BE2C (cell line): ENCODE data around the gene PDS5A.
"Not testable (repeated sequence)": the region's sequence is repeated elsewhere in the genome, so short reads cannot be mapped to it uniquely, and the experiment has no call there.

ENCODE experiments used
- DNase-seq: peaks from one replicate; pipeline ENCODE4 v3.0.0-alpha.2; 2020
- H3K27me3 ChIP-seq: fragments of 250-450 bp; sonication (Bioruptor Pico); 2 replicates; pipeline ENCODE4 v1.5.1; 2020; ENCODE audit warnings: mild to moderate bottlenecking
- H3K36me3 ChIP-seq: fragments of 250-450 bp; sonication (Bioruptor Pico); 2 replicates; pipeline ENCODE4 v1.5.1; 2020; ENCODE audit warnings: mild to moderate bottlenecking
- H3K4me1 ChIP-seq: fragments of 250-450 bp; sonication (Bioruptor Pico); 2 replicates; pipeline ENCODE4 v1.5.1; 2020
- H3K4me3 ChIP-seq: 2 replicates; pipeline ENCODE4 v1.5.1; 2011; ENCODE audit warnings: low read depth, low read length
- H3K9me3 ChIP-seq: fragments of 250-450 bp; sonication (Bioruptor Pico); 2 replicates; pipeline ENCODE4 v1.5.1; 2020
- CTCF ChIP-seq: IDR thresholded peaks from 2 replicates; pipeline ENCODE4 v1.5.1; 2012; ENCODE audit warnings: mild to moderate bottlenecking, low read depth, low read length

Gene PDS5A

GRCh38 chr4:39820186-39820585, 157.5 kb downstream of the PDS5A start:
- no peaks in the 10 kb centered on the region for H3K4me1 ChIP-seq
- H3K36me3 ChIP-seq: peaks cover 19% of the 10 kb centered on the region
- H3K9me3 ChIP-seq: no peaks in the 10 kb centered on the region
- no peaks in the 10 kb centered on the region for H3K27me3 ChIP-seq
- no peak for DNase-seq
- no peak overlapping the region for H3K4me3 ChIP-seq
- no peak for TF ChIP-seq CTCF

- Histone ChIP-seq H3K4me3 (no peak overlapping the region), H3K9me3 (no peaks in the 10 kb centered on the region), H3K27me3 (no peaks in the 10 kb centered on the region), H3K4me1 (no peaks in the 10 kb centered on the region), H3K36me3 (peaks cover 9% of the 10 kb centered on the region)
- no peak for TF ChIP-seq CTCF
- no peak for DNase-seq
Measured at GRCh38 chr4:39818646-39819045, 159.1 kb downstream of the PDS5A start.

GRCh38 chr4:39814403-39815185, 163.1 kb downstream of the PDS5A start:
- Histone ChIP-seq H3K9me3 (no peaks in the 10 kb centered on the region), H3K36me3 (no peaks in the 10 kb centered on the region), H3K27me3 (no peaks in the 10 kb centered on the region), H3K4me1 (no peaks in the 10 kb centered on the region), H3K4me3 (no peak overlapping the region)
- no peak for DNase-seq
- TF ChIP-seq CTCF: no peak

GRCh38 chr4:39813761-39814160, 163.9 kb downstream of the PDS5A start:
- not testable (repeated sequence) for H3K36me3 ChIP-seq, H3K9me3 ChIP-seq, H3K4me3 ChIP-seq, H3K4me1 ChIP-seq, H3K27me3 ChIP-seq, DNase-seq

GRCh38 chr4:39813033-39813432, 164.7 kb downstream of the PDS5A start:
- H3K4me3 ChIP-seq, DNase-seq, H3K4me1 ChIP-seq, H3K9me3 ChIP-seq, H3K27me3 ChIP-seq, H3K36me3 ChIP-seq: not testable (repeated sequence)

GRCh38 chr4:39812500-39812899, 165.2 kb downstream of the PDS5A start:
- Histone ChIP-seq H3K36me3 (no peaks in the 10 kb centered on the region), H3K27me3 (no peaks in the 10 kb centered on the region), H3K9me3 (no peaks in the 10 kb centered on the region), H3K4me1 (no peaks in the 10 kb centered on the region; the same call in 1 of the 2 replicates), H3K4me3 (no peak overlapping the region)
- TF ChIP-seq CTCF: no peak
- no peak for DNase-seq

GRCh38 chr4:39808231-39808749, 169.4 kb downstream of the PDS5A start:
- TF ChIP-seq CTCF: no peak
- no peak overlapping the region for H3K4me3 ChIP-seq
- H3K27me3 ChIP-seq: no peaks in the 10 kb centered on the region
- no peaks in the 10 kb centered on the region for H3K36me3 ChIP-seq
- H3K4me1 ChIP-seq: no peaks in the 10 kb centered on the region; the same call in 1 of the 2 replicates
- DNase-seq: no peak
- H3K9me3 ChIP-seq: no peaks in the 10 kb centered on the region
